H1 (cell line): ENCODE data around the gene FAM241B. TPM values are rescaled to one million over a fixed set of nuclear protein-coding genes. Genes with fewer than 3 reads are reported as not detected.

Source experiments
- CTCF ChIA-PET: fragments of 300-600 bp; sonication (Branson Sonifier 250); formaldehyde crosslinking; loops from one replicate; lab custom pipeline; 2021; ENCODE audit not compliant: partially characterized antibody; lab: Charles Lee
- POLR2A ChIA-PET: fragments of 300-600 bp; sonication (Branson Sonifier 250); formaldehyde crosslinking; loops from one replicate; lab custom pipeline; 2021; ENCODE audit warnings: inconsistent platforms; ENCODE audit not compliant: partially characterized antibody; lab: Charles Lee
- DNase-seq, 2 experiments: peaks; one replicate each; pipeline versions ENCODE4 v3.0.0 to v3.0.0-alpha.2; 2010 to 2022; ENCODE audit warnings: low spot score in 2 of 2, low read depth in 1 of 2, mixed read lengths in 1 of 2
- FAIRE-seq: peaks from 2 replicates; lab custom pipeline; 2011; peaks lifted over from hg19 to GRCh38; lab: Jason Lieb, UNC
- H2AFZ ChIP-seq: 2 replicates; pipeline ENCODE4 v1.8.1; 2012; ENCODE audit warnings: low read length, inconsistent platforms
- H2AK5ac ChIP-seq: 2 replicates; pipeline ENCODE4 v1.6.1; 2013; ENCODE audit warnings: low read depth, low read length
- H2BK120ac ChIP-seq: replicated peaks from 2 replicates; pipeline ENCODE3; 2013; ENCODE audit warnings: low read depth, low read length, inconsistent platforms
- H2BK12ac ChIP-seq: 2 replicates; pipeline ENCODE4 v1.6.1; 2013; ENCODE audit warnings: low read depth, low read length
- H2BK15ac ChIP-seq: 2 replicates; pipeline ENCODE4 v1.6.1; 2013; ENCODE audit warnings: low read length
- H2BK20ac ChIP-seq: 2 replicates; pipeline ENCODE4 v1.6.1; 2013; ENCODE audit warnings: low read length
- H2BK5ac ChIP-seq: 2 replicates; pipeline ENCODE4 v1.6.1; 2013; ENCODE audit warnings: low read depth, low read length
- H3K14ac ChIP-seq: 2 replicates; pipeline ENCODE4 v1.6.1; 2013; ENCODE audit warnings: inconsistent platforms; ENCODE audit not compliant: insufficient read length
- H3K18ac ChIP-seq: 2 replicates; pipeline ENCODE4 v1.6.1; 2013; ENCODE audit warnings: low read length; ENCODE audit errors: extremely low read depth
- H3K23ac ChIP-seq: 2 replicates; pipeline ENCODE4 v1.6.1; 2013; ENCODE audit warnings: inconsistent platforms; ENCODE audit not compliant: insufficient read length
- H3K23me2 ChIP-seq: 2 replicates; pipeline ENCODE4 v1.6.1; 2013; ENCODE audit warnings: low read depth, low read length
- H3K27ac ChIP-seq: 2 replicates; pipeline ENCODE4 v1.6.1; 2011; ENCODE audit warnings: low read depth, low read length, inconsistent platforms
- H3K27me3 ChIP-seq, 4 experiments: replicated peaks in 1 of 4; 1 replicate in 1 of 4; 2 replicates in 3 of 4; pipeline versions ENCODE4 v1.6.1 to v1.8.1; 2011 to 2013; ENCODE audit warnings: low read length in 3 of 4, mild to moderate bottlenecking in 3 of 4, inconsistent platforms in 2 of 4, mixed read lengths in 2 of 4, moderate library complexity in 1 of 4; ENCODE audit not compliant: control insufficient read depth in 3 of 4, insufficient read depth in 3 of 4; ENCODE audit errors: extremely low read depth in 1 of 4
- H3K36me3 ChIP-seq, 4 experiments: 2 replicates each; pipeline versions ENCODE4 v1.6.1 to v1.8.1; 2011 to 2013; ENCODE audit warnings: mild to moderate bottlenecking in 4 of 4, low read length in 3 of 4, moderate library complexity in 2 of 4, control low read depth in 1 of 4, inconsistent platforms in 1 of 4; ENCODE audit not compliant: insufficient read depth in 4 of 4, control insufficient read depth in 2 of 4
- H3K4ac ChIP-seq: replicated peaks from 2 replicates; pipeline ENCODE3; 2013; ENCODE audit warnings: low read length, low read depth, mixed read lengths, inconsistent platforms; ENCODE audit not compliant: insufficient read length
- H3K4me1 ChIP-seq, 4 experiments: replicated peaks in 1 of 4; 1 replicate in 1 of 4; 2 replicates in 3 of 4; pipeline versions ENCODE4 v1.6.1 to v1.8.1; 2011 to 2013; ENCODE audit warnings: low read length in 3 of 4, inconsistent platforms in 2 of 4, mixed read lengths in 1 of 4; ENCODE audit not compliant: insufficient read depth in 4 of 4, control insufficient read depth in 3 of 4
- H3K4me2 ChIP-seq, 2 experiments: 2 replicates each; pipeline versions ENCODE4 v1.6.1 to v1.8.1; 2011 to 2013; ENCODE audit warnings: low read depth in 2 of 2, low read length in 2 of 2, control low read depth in 1 of 2, inconsistent platforms in 1 of 2, mild to moderate bottlenecking in 1 of 2; ENCODE audit not compliant: insufficient read depth in 1 of 2
- H3K4me3 ChIP-seq, 4 experiments: fragments of 200-600, 300-600 bp in 1 of 4; sonication (generic), shearing (Covaris generic), sonication (Bioruptor Twin) in 1 of 4; 2 replicates each; pipeline versions ENCODE4 v1.5.1 to v1.8.1; 2011 to 2016; ENCODE audit warnings: low read length in 4 of 4, low read depth in 3 of 4, control low read depth in 2 of 4, inconsistent platforms in 2 of 4, mild to moderate bottlenecking in 2 of 4, mixed read lengths in 1 of 4, moderate library complexity in 1 of 4; ENCODE audit not compliant: insufficient read depth in 2 of 4; ENCODE audit errors: extremely low read depth in 1 of 4
- H3K56ac ChIP-seq: replicated peaks from 2 replicates; pipeline ENCODE3; 2013; ENCODE audit warnings: low read depth, mild to moderate bottlenecking, mixed read lengths, low read length, inconsistent platforms; ENCODE audit not compliant: insufficient read length
- H3K79me1 ChIP-seq: 2 replicates; pipeline ENCODE4 v1.6.1; 2013; ENCODE audit warnings: low read depth, low read length, control low read depth
- H3K79me2 ChIP-seq, 2 experiments: 2 replicates each; pipeline versions ENCODE4 v1.6.1 to v1.8.1; 2012 to 2013; ENCODE audit warnings: low read length in 2 of 2, mild to moderate bottlenecking in 2 of 2, inconsistent platforms in 1 of 2; ENCODE audit not compliant: insufficient read depth in 2 of 2, control insufficient read depth in 1 of 2
- H3K9ac ChIP-seq, 4 experiments: replicated peaks in 1 of 4; 1 replicate in 1 of 4; 2 replicates in 3 of 4; pipeline versions ENCODE4 v1.6.1 to v1.8.1; 2011 to 2013; ENCODE audit warnings: low read depth in 3 of 4, low read length in 3 of 4, control low read depth in 2 of 4, mild to moderate bottlenecking in 2 of 4, moderate library complexity in 2 of 4, inconsistent platforms in 1 of 4; ENCODE audit errors: extremely low read depth in 1 of 4
- H3K9me3 ChIP-seq, 2 experiments: 2 replicates each; pipeline versions ENCODE4 v1.6.1 to v1.8.1; 2012 to 2013; ENCODE audit warnings: mild to moderate bottlenecking in 2 of 2, moderate library complexity in 2 of 2, control low read depth in 1 of 2, inconsistent platforms in 1 of 2, low read depth in 1 of 2, low read length in 1 of 2, mixed read lengths in 1 of 2; ENCODE audit not compliant: insufficient read depth in 2 of 2
- H4K20me1 ChIP-seq, 2 experiments: replicated peaks in 1 of 2; 2 replicates each; pipeline versions ENCODE3 to v1.8.1; 2011 to 2013; ENCODE audit warnings: inconsistent platforms in 2 of 2, low read length in 2 of 2, mild to moderate bottlenecking in 1 of 2; ENCODE audit not compliant: insufficient read depth in 2 of 2, control insufficient read depth in 1 of 2
- H4K5ac ChIP-seq: 2 replicates; pipeline ENCODE4 v1.6.1; 2013; ENCODE audit warnings: low read length, low read depth, mixed read lengths, inconsistent platforms; ENCODE audit not compliant: insufficient read length
- H4K8ac ChIP-seq: 2 replicates; pipeline ENCODE4 v1.8.0; 2013; ENCODE audit warnings: mild to moderate bottlenecking, moderate library complexity, low read length, inconsistent platforms; ENCODE audit not compliant: insufficient read depth; ENCODE audit errors: extremely low read depth
- H4K91ac ChIP-seq: replicated peaks from 2 replicates; pipeline ENCODE3; 2013; ENCODE audit warnings: low read length, mixed read lengths, inconsistent platforms; ENCODE audit not compliant: insufficient read length
- BRCA1 ChIP-seq: IDR thresholded peaks from 2 replicates; pipeline ENCODE4 v1.6.1; 2012; ENCODE audit warnings: low read depth, low read length, improper control_type of control experiment
- CBX5 ChIP-seq: fragments of 300-800, 300-1000 bp; sonication (generic); IDR thresholded peaks from 2 replicates; pipeline ENCODE4 v1.7.1; 2016; ENCODE audit warnings: antibody characterized with exemption, low read length, low read depth
- CHD2 ChIP-seq: IDR thresholded peaks from 2 replicates; pipeline ENCODE4 v1.6.1; 2012; ENCODE audit warnings: low read length, improper control_type of control experiment
- EP300 ChIP-seq, 2 experiments: IDR thresholded peaks; 1 replicate in 1 of 2; 2 replicates in 1 of 2; pipeline ENCODE4 v1.6.1; 2011 to 2012; ENCODE audit warnings: low read depth in 2 of 2, low read length in 2 of 2, mild to moderate bottlenecking in 2 of 2, borderline replicate concordance in 1 of 2, inconsistent platforms in 1 of 2, moderate library complexity in 1 of 2
- GABPA ChIP-seq: IDR thresholded peaks from 2 replicates; pipeline ENCODE4 v1.6.1; 2011; ENCODE audit warnings: mild to moderate bottlenecking, low read length, moderate library complexity, borderline replicate concordance; ENCODE audit not compliant: insufficient read depth
- HDAC6 ChIP-seq: IDR thresholded peaks from one replicate; pipeline ENCODE4 v1.7.1; 2012; ENCODE audit warnings: low read depth, mild to moderate bottlenecking, inconsistent platforms, low read length, moderate library complexity
- KDM4A ChIP-seq: IDR thresholded peaks from one replicate; pipeline ENCODE4 v1.7.1; 2012; ENCODE audit warnings: low read depth, mild to moderate bottlenecking, moderate library complexity, low read length, inconsistent platforms; ENCODE audit not compliant: severe bottlenecking
- MAFK ChIP-seq: IDR thresholded peaks from 2 replicates; pipeline ENCODE4 v1.6.1; 2012; ENCODE audit warnings: low read depth, mild to moderate bottlenecking, improper control_type of control experiment, low read length
- PHF8 ChIP-seq: fragments of 200-600 bp; sonication (generic); conservative IDR thresholded peaks from 2 replicates; pipeline ENCODE4 v1.7.1; 2012; ENCODE audit warnings: low read depth, mild to moderate bottlenecking, inconsistent platforms, low read length, moderate library complexity
- RFX5 ChIP-seq: IDR thresholded peaks from 2 replicates; pipeline ENCODE4 v1.6.1; 2011; ENCODE audit warnings: low read depth, low read length, improper control_type of control experiment, borderline replicate concordance
- SP2 ChIP-seq: IDR thresholded peaks from 2 replicates; pipeline ENCODE4 v1.6.1; 2012; ENCODE audit warnings: mild to moderate bottlenecking, low read length, inconsistent platforms
- TCF12 ChIP-seq: IDR thresholded peaks from 2 replicates; pipeline ENCODE4 v1.6.1; 2011; ENCODE audit warnings: low read depth, mild to moderate bottlenecking, low read length
- WGBS, 2 experiments: shearing (Covaris generic) in 1 of 2; methylation state at CpG; one replicate each; pipeline versions ENCODE4 v1.1.6 to v1.1.7; 2013 to 2015; ENCODE audit warnings: low lambda C conversion rate in 2 of 2, mixed read lengths in 2 of 2, inconsistent platforms in 1 of 2, low coverage in 1 of 2, missing lambda C conversion rate in 1 of 2; ENCODE audit not compliant: insufficient replicate concordance in 2 of 2, insufficient coverage in 1 of 2, insufficient read length in 1 of 2; ENCODE audit errors: extremely low coverage in 1 of 2, missing lambda C conversion rate in 1 of 2; 5-methylcytosine and 5-hydroxymethylcytosine counted together
- polyA plus RNA-seq, 7 experiments: library from polyadenylated mRNA; depleted of rRNA in 3 of 7; stranded (reverse) in 5 of 7; unstranded in 2 of 7; fragments of >200 nt in 5 of 7; fragments of 200-250 nt in 2 of 7; gene quantifications; 1 replicate in 5 of 7; 2 replicates in 1 of 7; 4 replicates in 1 of 7; pipeline versions ENCODE4 v1.2.1 to v1.2.3, GENCODE V29; 2011 to 2013; ENCODE audit warnings: missing spikeins in 2 of 7, mixed read lengths in 2 of 7
- total RNA-seq: library from RNA; stranded (reverse); fragmentation: NEBNext Ultra II Directional; extraction: Animal tissue kit (Norgen Biotek cat#: 25700); gene quantifications from 2 replicates; pipeline ENCODE4 v1.2.1, GENCODE V29; 2021
- TF ChIP-seq, protein P1 (sequence below): IDR thresholded peaks from 2 replicates; pipeline ENCODE4 v1.6.1; 2012; ENCODE audit warnings: inconsistent platforms

The FAM241B gene
- total and polyA plus RNA-seq, 2 of the 8 experiments (the other 6 are each of a cell fraction or from before 2014, with no cell fraction given) = 19.3 to 30.1 TPM

DNA sequence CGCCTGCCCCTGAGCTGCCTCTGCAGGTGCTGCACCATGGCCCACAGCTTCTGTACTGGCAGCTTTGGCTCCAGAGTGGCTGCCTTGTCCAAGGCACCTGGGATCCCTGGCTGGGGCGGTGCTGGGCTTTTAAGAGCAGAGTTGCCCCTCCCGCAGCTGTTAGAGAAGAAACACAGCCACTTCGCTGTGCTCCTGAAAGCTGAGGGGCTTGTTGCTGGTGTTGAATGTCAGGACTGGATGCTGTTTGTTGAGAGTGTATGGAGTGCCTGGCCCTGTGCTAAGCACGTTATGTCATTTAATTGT is 6.2 kb downstream of the FAM241B start:
- Histone ChIP-seq H3K18ac (no peak overlapping the region), H4K91ac (no peak overlapping the region), H2AK5ac (no peak overlapping the region), H2BK15ac (no peak overlapping the region), H3K4ac (no peak overlapping the region), H2AFZ (no peak overlapping the region), H4K5ac (no peak overlapping the region), H4K20me1 (peaks cover 3 to 4% of the 10 kb centered on the region in 2 experiments), H3K27ac (no peak overlapping the region), H2BK12ac (no peak overlapping the region), H3K4me2 (no peak overlapping the region), H3K4me3 (no peak overlapping the region), H2BK5ac (no peak overlapping the region), H3K79me1 (no peaks in the 10 kb centered on the region), H4K8ac (no peak overlapping the region), H3K4me1 (peaks cover 4 to 9% (median 7%) of the 10 kb centered on the region in 4 experiments), H3K27me3 (no peaks in the 10 kb centered on the region), H3K9ac (no peak overlapping the region), H3K36me3 (peaks cover 2 to 7% (median 3%) of the 10 kb centered on the region in 4 experiments; a peak in 2 of 8 replicates), H3K79me2 (no peaks in the 10 kb centered on the region), H2BK120ac (no peak overlapping the region), H3K14ac (no peak overlapping the region), H2BK20ac (no peak overlapping the region), H3K23me2 (no peaks in the 10 kb centered on the region), H3K56ac (no peak overlapping the region), H3K23ac (no peak overlapping the region), H3K9me3 (no peaks in the 10 kb centered on the region)
- CTCF ChIA-PET = interaction anchor here (0.9 to 41.0 kb wide), 28 partner anchors 8 to 276 kb away, joined by 3 to 1374 read pairs (median 5); partner anchors contain the start of genes FAM241B, NEUROG3 and TSPAN15
- POLR2A ChIA-PET = interaction anchor here (1.0 to 7.9 kb wide), 4 partner anchors 15 to 119 kb away, joined by 3 to 59 read pairs (median 10); no protein-coding TSS in a partner anchor
- no peak for DNase-seq
- 88% methylated on average over 5 of the region's 5 CpGs; no CpG with 5 or more reads in 1 of the 2 experiments for WGBS, 2 experiments
- no peak for FAIRE-seq
- TF ChIP-seq HDAC6 (no peak), TCF12 (no peak), EP300 (IDR thresholded peaks at IDR 0.05; ENCODE audit: borderline replicate concordance in 1 of 2, low read depth in 2 of 2, low read length in 2 of 2) (no peak), BRCA1 (no peak), CBX5 (no peak), KDM4A (no peak), GABPA (no peak), SP2 (no peak), CHD2 (no peak), MAFK (no peak), PHF8 (no peak), RFX5 (no peak)
- TF ChIP-seq, protein P1, sequence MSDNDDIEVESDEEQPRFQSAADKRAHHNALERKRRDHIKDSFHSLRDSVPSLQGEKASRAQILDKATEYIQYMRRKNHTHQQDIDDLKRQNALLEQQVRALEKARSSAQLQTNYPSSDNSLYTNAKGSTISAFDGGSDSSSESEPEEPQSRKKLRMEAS = no peak
